SW 1271 (cell line): ENCODE measurements around the gene ROMO1.
A peak's percentile ranks its signal among the peaks of the same experiment; 100 is the strongest.

ENCODE experiments used
- DNase-seq, 2 experiments: peaks; one replicate each; lab custom pipeline; 2025; lab: John Stamatoyannopoulos, UW

The ROMO1 gene

GRCh38 chr20:35699127-35699956 lies at the start of gene ROMO1, which contains the start of gene NFS1:
ROMO1 (plus strand) TSS chr20:35699405; CDS start chr20:35699633, 228 bp downstream.
NFS1 (minus strand) TSS chr20:35699352; CDS start chr20:35699288, 64 bp downstream.
- peak; percentile 94 to 95 for DNase-seq

- no peak for DNase-seq
These were observed 48.6 kb upstream of the ROMO1 start for GRCh38 chr20:35650632-35651031.

GRCh38 chr20:35651958-35652357 lies 47.2 kb upstream of the ROMO1 start:
- DNase-seq, result no peak

GRCh38 chr20:35652641-35653429 lies 46.4 kb upstream of the ROMO1 start:
- no peak for DNase-seq

GRCh38 chr20:35653430-35653734 lies 45.8 kb upstream of the ROMO1 start:
- no peak for DNase-seq

- no peak for DNase-seq
These were observed 45.3 kb upstream of the ROMO1 start for GRCh38 chr20:35653893-35654292.

- DNase-seq, result no peak
These were observed 44.8 kb upstream of the ROMO1 start for GRCh38 chr20:35654415-35654814.

GRCh38 chr20:35657271-35657670 lies 41.9 kb upstream of the ROMO1 start:
- DNase-seq, result no peak

GRCh38 chr20:35660122-35660937 lies 38.9 kb upstream of the ROMO1 start:
- no peak for DNase-seq

GRCh38 chr20:35661053-35661452 lies 38.2 kb upstream of the ROMO1 start:
- peak in 1 of 2 experiments; percentile 56 for DNase-seq

GRCh38 chr20:35661908-35662307 lies 37.3 kb upstream of the ROMO1 start:
- DNase-seq, result no peak

GRCh38 chr20:35662551-35662950 lies 36.7 kb upstream of the ROMO1 start:
- DNase-seq, result no peak

- peak in 1 of 2 experiments; percentile 79 for DNase-seq
These were observed 35.4 kb upstream of the ROMO1 start for GRCh38 chr20:35663516-35664465.

GRCh38 chr20:35664466-35665206 lies 34.6 kb upstream of the ROMO1 start, which contains the start of the genes CPNE1 and RBM12:
CPNE1 (minus strand) TSS chr20:35664900; CDS start chr20:35632923, 31,977 bp downstream.
RBM12 (minus strand) TSS chr20:35664900; CDS start chr20:35655322, 9,578 bp downstream.
- peak; percentile 97 to 99 for DNase-seq

- no peak for DNase-seq
These were observed 33.3 kb upstream of the ROMO1 start for GRCh38 chr20:35665949-35666288.

GRCh38 chr20:35669221-35669620 lies 30.0 kb upstream of the ROMO1 start:
- no peak for DNase-seq

GRCh38 chr20:35669681-35670080 lies 29.5 kb upstream of the ROMO1 start:
- no peak for DNase-seq

- no peak for DNase-seq
These were observed 25.3 kb upstream of the ROMO1 start for GRCh38 chr20:35673884-35674283.

GRCh38 chr20:35674921-35675320 lies 24.3 kb upstream of the ROMO1 start:
- no peak for DNase-seq

- no peak for DNase-seq
These were observed 18.6 kb upstream of the ROMO1 start for GRCh38 chr20:35680452-35681183.
